ENCODE data around the gene ZSCAN12.

ZSCAN12 gene

DNA sequence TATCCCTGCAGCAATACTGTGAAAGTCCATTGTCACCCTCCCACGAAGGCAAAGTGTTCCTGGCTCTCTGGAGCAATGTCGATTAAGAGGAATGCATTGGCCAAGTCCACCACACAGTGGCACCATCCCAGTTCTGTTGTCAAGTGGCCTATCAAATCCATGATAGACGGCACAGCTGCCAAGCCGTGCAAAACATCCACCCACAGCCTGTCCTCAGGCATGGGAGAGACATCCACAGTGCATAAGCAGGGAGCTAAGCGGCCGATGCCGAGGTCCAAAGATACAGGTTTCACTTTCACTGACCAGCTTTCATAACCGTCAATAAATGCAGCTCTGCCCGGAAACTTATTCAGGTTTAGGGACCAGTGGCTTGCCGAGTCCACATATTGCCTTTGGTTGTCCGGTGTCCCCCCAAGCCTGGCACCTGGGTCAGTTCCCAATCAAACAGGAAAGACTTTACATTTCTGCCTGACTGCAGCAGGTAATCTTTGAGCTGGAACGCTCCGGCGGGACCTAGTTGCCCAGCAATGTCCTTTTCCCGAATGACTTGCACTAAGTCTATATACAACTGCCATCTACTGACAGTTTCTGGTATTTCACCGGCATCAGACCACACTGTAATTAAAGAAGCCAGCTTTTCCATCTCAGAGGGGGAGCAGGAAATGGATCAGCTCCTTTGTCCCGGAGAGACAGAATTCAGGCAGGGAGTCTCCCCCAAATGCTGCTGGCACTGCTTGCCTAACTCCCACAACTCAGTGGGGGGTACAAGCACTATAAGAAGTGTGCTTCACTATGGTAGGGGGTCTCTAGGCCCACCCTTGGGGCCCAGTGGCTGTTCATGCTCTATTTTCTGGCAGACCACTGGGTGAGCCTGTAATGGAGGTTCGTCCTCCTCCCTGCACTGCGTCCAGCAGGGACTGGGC is 43.5 kb downstream of the ZSCAN12 start:
- in situ Hi-C loops (cut with MboI; ENCODE audit: low sequenced_read_pairs), result loop anchor here (25.0 kb wide), 2 partner anchors 219 to 1194 kb away; partner anchors contain the start of gene ZKSCAN8

DNA sequence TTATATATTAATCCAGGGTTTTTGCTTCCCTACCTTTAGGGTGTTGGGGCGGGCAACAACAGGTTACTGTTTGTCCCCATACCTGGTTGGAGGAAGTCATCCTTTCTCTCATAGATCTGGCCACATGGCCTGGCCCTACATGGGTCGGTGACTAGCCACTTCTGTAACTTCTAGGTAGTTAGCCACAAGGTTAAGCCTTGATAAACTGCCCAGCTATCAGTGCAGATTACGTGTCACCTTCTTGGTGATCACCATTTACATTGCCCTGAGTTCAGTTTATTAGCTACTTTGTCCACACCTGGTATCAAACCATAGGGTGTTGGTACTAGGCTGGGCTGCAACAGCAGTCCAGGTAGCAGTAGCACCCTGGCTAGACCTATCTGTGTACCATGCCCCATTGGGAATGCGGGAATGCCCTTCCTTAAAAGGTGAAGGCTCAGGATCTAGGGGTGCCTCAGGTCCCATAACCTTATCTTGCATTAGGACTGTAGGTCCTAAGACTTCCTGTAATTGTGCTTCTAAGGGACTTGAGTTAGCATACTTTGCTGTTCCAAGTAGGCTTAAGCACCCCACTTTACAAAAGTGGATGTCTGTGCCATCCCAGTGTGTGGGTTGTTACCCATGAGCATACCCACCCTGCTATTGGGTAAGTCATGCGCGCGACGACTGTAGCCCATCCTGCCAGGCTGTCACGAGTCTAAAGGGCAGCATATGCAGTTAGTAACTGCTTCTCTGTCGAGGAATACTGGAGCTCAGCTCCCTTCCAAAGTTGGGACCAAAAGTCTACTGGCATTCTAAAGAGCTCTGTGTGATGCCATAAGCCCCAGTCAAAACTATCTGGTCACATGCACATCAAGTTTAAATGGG is 44.6 kb downstream of the ZSCAN12 start:
- in situ Hi-C loops (cut with MboI; ENCODE audit: low sequenced_read_pairs), result loop anchor here (25.0 kb wide), 2 partner anchors 218 to 1193 kb away; partner anchors contain the start of gene ZKSCAN8

DNA sequence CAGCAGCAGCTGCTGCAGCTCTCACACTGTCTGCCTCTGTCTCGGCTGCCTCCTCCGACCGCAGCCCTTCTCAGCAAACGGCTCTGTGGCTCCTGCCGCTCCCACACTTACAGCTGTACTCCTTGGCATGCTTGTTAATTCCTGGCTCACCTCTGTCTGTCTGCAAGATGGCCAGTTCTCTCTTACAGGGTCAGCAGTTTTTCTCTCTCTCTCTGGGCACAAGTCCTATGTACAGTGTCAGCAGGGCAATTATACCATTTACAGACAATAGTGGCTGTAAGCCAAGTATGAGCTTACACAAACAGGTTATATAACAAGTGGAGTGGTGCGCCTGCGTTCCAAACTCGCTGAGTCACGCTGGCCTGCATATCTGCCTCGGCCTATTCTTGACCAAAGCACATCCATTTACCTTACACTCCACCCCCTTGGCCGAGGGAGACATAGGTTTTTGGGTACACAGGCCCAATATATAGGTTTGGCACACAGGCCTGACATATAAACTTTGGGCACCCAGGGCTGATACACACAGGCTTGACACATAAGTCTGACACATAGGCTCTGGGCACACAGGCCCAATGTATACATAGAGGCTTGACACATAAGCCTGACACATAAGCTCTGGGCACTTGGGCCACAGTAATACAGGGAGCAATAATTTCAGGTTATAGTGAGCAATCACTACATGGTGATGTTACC is 45.4 kb downstream of the ZSCAN12 start:
- in situ Hi-C loops (cut with MboI; ENCODE audit: low sequenced_read_pairs), result loop anchor here (25.0 kb wide), 2 partner anchors 217 to 1192 kb away; partner anchors contain the start of gene ZKSCAN8

DNA sequence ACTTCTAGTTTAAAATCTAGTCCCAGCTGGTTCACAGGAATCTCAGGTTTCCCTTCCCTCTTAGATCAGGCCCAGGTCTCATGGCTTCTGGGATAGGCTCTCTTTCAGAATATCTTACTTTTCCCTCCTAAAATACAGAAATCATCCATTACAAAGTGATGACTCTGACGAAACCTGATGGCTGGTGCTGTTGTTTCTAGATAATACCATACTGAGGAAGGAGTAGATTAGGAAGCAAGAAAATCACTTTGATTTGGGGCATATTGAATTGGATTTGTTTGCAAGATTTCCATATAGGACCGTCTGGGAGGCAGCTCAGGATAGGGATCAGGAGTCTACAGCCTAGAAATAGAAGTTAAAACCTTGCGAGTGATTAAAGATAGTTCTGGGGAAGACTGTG is 46.2 kb downstream of the ZSCAN12 start:
- in situ Hi-C loops (cut with MboI; ENCODE audit: low sequenced_read_pairs), result loop anchor here (25.0 kb wide), 2 partner anchors 216 to 1191 kb away; partner anchors contain the start of gene ZKSCAN8

DNA sequence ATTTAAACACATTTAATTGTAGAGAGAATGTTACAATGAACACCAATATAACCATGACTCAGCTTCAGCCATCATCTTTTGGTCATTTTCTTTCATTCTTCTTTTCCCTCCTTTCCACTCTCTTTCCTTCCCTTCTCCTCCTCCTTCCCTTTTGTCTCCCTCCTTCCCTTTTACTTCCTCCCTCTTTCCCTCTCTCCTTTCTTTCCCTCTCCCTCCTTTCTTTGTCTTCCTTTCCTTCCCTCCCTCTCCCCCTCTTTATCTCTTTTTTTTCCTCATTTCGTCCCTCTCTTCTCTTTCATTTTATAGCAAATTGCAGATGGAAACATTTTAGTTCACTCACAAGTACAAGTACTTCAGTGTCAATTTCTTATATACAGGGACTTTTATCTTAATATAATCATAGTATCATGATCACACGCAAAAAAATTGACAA is 48.0 kb downstream of the ZSCAN12 start:
- in situ Hi-C loops (cut with MboI; ENCODE audit: low sequenced_read_pairs), result loop anchor here (25.0 kb wide), 2 partner anchors 214 to 1189 kb away; partner anchors contain the start of gene ZKSCAN8

DNA sequence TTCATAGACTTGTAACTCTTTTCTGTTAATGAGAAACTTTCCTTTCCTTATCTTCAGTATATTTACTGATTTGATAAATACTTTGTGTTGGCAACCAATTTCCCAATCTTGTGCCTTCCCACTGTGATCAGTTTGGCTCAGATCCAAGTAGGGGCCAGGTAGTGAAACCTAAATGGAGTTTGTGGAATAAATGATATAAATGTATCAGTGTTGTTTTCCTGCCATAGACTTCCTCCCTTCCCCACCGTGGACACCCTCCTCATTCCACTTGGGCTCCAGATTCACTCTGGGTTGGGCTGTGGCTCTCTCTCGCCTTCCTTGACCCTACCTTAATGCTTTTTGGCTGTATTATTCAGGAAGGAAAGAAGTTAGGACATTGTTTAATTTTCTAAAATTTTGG is 48.5 kb downstream of the ZSCAN12 start:
- in situ Hi-C loops (cut with MboI; ENCODE audit: low sequenced_read_pairs), result loop anchor here (25.0 kb wide), 2 partner anchors 214 to 1189 kb away; partner anchors contain the start of gene ZKSCAN8

DNA sequence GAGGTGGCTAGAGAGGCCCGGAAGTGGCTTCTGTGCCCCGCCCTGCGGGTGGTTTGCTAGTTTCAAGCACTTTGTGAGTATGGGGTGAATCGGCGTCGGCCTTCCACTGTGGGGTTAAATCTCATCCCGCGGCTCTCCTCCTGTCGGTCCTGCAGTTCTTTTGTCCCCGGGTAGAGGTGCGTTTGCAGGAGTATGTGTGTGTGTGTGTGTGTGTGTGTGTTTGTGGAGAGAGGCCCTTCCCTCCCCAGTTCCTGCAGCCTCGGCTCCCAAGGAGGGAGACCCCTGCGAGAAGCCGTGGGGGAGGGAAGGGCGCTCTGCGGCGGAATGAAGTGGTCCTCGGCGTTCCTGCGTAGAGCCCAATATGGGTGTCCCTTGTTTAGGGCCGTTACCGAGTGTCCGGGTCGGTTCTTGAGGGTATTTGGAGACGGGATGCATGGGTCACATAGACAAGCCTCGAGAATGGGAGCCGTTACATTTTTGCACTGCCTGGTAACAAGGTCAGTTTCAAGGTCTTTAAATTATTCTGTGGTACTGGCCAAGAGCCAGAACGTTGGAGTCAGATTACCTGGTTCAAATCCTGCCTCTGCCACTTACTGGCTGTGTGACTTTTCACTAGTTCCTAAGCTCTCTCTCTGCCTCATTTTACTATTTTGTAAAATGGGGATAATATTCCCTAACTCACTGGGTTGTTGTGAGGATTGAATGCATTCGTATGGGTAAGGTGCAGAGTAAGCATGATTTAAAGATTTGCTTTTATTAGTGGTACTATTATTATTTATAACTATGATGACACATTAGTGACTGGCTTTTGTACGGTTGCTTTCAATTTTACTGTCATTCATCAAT is 49.4 kb downstream of the ZSCAN12 start, which contains the start of gene ZKSCAN3:
Gene ZKSCAN3, plus strand, starts transcription at position 56 of the 846 bp plus-strand sequence. CDS start 9,640 bp downstream, outside the sequence.
- in situ Hi-C loops (cut with MboI; ENCODE audit: low sequenced_read_pairs), result loop anchor here (25.0 kb wide), 3 partner anchors 213 to 1188 kb away; partner anchors contain the start of gene ZKSCAN8

DNA sequence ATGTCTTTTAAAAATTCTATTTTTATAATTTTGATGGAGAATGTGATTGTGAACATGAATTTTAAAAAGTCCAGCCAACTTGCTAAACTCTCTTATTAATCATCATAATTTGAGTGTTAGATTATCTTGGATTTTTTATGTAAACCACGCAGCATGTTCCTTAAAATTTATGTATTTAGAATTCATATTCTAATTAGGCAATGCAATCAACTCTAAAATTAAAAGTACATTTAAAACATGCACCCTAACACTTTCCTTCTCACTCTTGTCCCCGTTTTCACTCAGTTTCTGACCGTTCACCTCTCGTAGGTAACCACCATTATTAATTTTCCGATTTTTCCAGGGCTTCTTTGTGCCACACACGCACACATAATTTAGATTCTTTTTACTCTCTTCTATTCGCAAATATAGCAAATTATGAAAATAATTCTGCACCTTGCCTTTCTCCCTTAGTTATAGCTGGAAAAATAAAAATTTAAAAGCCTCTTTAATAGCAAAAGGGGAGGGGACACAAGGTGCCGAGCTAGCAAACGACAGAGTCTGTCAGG is 50.1 kb downstream of the ZSCAN12 start:
- in situ Hi-C loops (cut with MboI; ENCODE audit: low sequenced_read_pairs), result loop anchor here (25.0 kb wide), 1 partner anchor 462 kb away; a partner anchor contains a TSS

DNA sequence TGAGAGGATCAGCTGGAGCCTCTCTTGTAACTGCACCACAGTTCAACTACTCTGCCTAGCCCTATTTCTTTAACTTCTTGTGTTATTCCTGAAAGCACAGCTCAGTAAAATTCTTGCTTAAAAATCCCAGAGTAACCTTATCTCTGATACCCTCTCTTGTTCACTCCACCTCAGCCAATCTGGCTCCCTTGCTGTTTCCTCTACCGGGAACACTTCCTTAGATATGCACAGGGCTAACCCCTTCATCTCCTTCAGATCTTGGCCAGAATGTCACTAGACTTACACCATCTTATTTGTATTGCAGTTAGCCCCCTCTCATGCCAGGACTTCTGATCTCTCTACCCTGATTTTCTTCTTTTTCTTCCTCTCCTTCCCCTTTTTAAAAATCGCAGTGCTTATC is 52.4 kb downstream of the ZSCAN12 start:
- in situ Hi-C loops (cut with MboI; ENCODE audit: low sequenced_read_pairs), result loop anchor here (25.0 kb wide), 1 partner anchor 460 kb away; a partner anchor contains a TSS

DNA sequence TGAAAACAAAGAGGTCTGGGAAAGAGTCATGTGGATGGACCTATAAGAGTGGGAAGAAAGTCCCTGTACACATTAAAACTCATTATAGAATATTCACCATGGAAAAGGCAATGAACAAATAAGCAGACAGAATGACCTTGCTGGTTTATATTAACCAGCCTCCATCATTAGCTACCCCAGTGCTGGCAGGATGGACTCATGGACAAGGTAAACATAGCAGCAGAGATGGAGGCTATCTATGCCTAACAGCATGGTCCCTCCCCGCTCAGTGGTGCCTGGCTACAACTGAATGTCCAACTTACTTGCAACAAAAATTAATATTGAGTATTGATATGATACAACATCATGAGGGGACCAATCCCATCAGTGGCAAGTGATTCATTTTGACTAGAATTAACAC is 54.3 kb downstream of the ZSCAN12 start:
- in situ Hi-C loops (cut with MboI; ENCODE audit: low sequenced_read_pairs), result loop anchor here (25.0 kb wide), 1 partner anchor 458 kb away; a partner anchor contains a TSS

DNA sequence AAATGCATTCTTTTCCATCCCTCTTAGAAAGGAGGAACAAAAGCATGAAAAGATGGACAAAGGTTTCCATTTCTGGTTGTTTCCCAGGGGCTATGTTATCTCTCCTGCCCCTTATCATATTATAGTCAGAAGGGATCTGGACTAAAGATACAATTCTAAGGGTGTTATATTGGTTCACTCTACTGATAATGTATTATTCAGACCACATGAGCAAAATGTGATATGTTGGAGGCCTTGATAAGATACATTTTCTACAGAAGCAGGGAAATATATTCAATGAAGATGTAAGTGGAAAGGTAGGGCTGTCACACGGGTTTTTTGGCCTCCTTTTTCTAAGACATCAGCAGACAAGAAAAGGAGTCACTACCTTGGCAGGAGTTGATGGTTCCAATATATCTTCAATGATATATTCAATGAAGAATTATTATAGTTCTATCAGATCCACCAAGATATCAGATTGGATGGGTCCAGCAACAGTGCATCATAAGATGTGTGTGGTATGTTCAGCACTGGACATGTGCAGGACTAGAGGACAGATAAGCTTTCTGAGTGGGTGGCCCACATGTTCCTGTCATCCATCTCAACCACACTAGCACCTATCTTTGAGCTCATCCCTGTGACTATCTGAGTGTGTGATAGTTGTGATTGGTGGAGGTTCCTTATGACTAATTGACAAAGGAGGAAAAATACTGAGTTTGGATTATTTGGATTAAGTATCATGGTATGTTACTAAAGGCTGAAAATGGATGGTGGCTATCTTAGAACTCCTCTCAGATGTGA is 55.5 kb downstream of the ZSCAN12 start:
- in situ Hi-C loops (cut with MboI; ENCODE audit: low sequenced_read_pairs), result loop anchor here (25.0 kb wide), 1 partner anchor 457 kb away; a partner anchor contains a TSS

DNA sequence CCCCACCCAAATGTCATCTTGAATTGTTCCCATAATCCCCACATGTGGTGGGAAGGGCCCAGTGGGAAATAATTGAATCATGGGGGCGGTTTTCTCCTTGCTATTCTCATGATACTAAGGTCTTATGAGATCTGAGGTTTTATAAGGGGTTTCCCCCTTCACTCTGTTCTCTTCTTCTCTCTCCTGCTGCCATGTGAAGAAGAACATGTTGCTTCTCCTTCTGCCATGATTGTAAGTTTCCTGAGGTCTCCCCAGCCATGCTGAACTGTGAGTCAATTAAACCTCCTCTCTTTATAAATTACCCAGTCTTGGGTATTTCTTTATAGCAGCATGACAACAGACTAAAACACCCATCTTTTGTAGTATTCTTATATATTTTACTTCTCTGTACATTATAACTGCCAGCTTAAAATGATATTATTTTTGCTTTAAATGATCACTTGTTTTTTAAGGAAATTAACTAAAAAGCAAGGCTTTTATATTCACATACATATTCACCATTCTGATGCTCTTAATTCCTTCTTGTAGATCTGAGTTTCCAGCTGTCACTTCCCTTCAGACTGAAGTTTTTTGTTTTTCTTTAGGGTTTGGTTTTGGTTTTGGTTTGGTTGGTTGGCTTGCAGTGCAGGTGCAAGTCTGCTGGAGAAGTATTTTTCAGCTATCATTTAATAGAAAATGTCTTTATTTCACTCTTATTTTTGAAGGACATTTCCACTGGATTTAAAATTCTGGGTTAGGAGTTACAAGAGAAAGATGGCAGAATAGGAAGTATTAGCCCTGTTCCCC is 59.0 kb downstream of the ZSCAN12 start:
- in situ Hi-C loops (cut with MboI; ENCODE audit: low sequenced_read_pairs), result loop anchor here (25.0 kb wide), 1 partner anchor 453 kb away; a partner anchor contains a TSS

DNA sequence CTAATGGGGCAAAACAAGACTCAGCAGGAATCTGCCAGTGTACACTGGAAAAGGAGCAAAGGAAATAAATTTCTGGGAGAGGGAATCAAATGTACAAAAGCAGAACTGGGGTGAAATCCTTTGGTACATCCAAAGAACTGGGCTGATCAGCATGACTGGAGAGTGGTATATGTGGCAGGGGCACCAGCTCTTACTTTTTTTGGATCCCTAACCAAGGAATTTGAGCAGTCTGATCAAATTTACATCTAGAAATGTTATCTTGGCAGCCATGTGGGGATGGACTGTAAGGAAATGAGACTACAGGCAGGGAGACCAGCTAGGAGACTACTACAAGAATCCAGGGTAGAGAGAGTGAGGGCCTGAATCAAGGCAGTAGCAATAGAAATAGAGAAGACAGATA is 62.4 kb downstream of the ZSCAN12 start:
- in situ Hi-C loops (cut with MboI; ENCODE audit: low sequenced_read_pairs), result loop anchor here (25.0 kb wide), 1 partner anchor 450 kb away; a partner anchor contains a TSS

DNA sequence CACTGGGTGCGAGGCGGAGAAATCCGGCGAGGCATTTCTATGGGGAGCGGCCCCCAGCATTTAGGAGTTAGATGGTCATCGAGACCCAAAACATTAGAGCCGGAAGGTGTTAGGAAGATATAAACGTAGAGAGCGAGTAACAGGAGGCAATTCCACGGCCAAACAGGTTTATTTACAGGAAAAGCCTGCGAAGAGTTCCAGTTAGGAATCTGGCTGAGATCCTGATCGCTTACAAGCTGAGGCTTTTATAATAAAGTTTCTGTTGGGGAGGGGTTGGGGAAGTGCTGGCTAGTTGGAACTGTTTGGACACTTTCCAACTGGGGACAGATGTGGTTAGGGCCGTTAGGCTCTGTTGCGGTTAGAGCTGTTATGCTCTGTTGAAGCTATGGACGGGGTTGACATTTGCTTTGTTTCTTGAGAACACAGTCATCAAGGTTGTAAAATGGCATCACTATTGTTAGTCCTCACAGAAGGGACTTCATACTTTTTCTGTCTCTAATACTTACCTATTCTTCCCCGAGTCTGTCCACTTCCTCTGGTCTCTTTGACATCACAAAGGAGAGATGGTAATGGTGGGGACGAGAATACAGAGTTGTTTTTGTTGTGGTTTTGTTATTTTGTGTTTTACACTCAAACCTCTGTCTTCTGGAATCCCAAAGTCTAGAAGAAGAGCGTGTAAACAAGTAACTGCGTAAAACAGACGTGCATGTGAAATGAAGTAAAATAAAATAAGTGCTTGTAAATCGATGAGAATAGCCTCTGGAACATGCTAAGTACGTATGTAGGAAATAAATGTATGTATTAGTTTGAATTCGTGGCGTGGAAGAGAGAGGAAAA is 63.0 kb downstream of the ZSCAN12 start:
- in situ Hi-C loops (cut with MboI; ENCODE audit: low sequenced_read_pairs), result loop anchor here (25.0 kb wide), 1 partner anchor 449 kb away; a partner anchor contains a TSS

DNA sequence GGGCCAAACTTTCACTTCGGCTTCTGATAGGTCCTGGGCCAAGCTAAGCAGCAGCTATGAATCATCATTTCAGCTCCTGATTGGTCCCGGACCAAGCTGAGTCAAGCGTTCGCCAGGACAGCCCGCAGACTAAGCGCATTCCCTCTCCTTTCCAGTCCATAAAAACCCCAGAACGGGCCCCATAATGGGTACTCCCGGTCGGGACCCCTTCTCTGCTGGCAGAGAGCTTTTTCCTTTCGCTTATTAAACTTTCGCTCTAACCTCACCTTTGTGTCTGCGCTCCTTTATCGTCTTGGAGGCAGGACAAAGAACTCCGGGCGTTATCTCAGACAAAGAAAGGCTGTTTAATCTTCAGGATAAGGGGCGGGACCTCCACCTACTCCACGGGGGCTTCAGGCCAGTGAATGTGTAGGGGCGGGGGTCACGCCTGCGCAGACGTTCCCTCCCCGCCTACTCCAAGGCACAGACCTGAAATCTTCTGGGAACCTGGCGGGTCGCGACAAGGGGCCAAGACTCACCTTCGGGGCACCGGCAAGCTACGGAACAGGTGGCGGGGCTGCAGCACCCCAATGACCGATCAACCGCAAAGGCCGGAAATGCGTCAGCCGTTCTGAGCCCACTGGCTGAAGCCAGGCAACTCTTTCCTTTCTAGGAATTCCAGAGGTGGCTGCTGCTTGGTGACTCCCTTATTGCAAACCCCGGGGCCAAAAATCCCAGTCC is 63.8 kb downstream of the ZSCAN12 start, which contains the start of gene ZSCAN31:
Gene ZSCAN31, minus strand, starts transcription at position 585 of the 720 bp plus-strand sequence. CDS start 6,465 bp downstream, outside the sequence.
- in situ Hi-C loops (cut with MboI; ENCODE audit: low sequenced_read_pairs), result loop anchor here (25.0 kb wide), 1 partner anchor 448 kb away; a partner anchor contains a TSS

All from HL-60/S4 (cell line).